ENCODE results near the gene DIP2A.

DNA sequence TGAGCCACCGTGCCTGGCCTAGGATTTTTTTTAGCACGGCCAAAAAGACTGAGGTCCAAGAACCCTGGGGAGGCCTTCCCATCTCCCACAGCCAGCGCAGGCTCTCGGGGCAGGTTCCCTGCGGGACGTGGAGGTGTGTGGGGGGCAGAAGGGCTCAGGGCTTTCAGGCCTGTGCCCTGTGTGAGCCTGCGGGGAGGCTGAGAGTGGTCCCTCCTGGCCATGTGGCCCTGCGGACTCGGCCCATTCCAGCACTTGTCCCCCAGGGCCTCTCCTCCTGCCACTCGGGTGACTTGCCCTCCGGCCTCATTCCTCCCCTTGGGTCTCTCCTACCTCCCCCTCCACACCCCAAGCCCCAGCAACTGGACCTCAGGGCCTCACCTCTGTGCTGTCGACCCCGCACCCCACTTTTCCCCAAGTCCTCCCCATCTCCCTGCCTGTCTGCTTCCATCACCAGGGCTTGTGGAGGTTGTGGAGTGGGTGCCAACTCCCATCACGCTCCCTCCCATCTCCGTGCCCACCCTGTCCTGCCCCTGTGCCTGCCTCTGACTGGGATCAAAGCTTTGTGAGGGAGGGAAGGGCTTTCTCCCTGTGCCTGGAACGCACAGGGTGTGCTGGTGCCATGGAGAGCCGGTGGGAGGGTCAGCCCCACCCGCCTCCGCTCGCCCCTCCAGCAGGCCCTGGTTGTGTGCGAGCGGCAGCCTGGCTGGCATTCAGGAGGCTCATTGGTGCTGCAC lies 32.2 kb upstream of the DIP2A start:
- TF ChIP-seq, protein P1, sequence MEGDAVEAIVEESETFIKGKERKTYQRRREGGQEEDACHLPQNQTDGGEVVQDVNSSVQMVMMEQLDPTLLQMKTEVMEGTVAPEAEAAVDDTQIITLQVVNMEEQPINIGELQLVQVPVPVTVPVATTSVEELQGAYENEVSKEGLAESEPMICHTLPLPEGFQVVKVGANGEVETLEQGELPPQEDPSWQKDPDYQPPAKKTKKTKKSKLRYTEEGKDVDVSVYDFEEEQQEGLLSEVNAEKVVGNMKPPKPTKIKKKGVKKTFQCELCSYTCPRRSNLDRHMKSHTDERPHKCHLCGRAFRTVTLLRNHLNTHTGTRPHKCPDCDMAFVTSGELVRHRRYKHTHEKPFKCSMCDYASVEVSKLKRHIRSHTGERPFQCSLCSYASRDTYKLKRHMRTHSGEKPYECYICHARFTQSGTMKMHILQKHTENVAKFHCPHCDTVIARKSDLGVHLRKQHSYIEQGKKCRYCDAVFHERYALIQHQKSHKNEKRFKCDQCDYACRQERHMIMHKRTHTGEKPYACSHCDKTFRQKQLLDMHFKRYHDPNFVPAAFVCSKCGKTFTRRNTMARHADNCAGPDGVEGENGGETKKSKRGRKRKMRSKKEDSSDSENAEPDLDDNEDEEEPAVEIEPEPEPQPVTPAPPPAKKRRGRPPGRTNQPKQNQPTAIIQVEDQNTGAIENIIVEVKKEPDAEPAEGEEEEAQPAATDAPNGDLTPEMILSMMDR (IDR thresholded peaks at IDR 0.05), result no peak
- TF ChIP-seq, protein P2, sequence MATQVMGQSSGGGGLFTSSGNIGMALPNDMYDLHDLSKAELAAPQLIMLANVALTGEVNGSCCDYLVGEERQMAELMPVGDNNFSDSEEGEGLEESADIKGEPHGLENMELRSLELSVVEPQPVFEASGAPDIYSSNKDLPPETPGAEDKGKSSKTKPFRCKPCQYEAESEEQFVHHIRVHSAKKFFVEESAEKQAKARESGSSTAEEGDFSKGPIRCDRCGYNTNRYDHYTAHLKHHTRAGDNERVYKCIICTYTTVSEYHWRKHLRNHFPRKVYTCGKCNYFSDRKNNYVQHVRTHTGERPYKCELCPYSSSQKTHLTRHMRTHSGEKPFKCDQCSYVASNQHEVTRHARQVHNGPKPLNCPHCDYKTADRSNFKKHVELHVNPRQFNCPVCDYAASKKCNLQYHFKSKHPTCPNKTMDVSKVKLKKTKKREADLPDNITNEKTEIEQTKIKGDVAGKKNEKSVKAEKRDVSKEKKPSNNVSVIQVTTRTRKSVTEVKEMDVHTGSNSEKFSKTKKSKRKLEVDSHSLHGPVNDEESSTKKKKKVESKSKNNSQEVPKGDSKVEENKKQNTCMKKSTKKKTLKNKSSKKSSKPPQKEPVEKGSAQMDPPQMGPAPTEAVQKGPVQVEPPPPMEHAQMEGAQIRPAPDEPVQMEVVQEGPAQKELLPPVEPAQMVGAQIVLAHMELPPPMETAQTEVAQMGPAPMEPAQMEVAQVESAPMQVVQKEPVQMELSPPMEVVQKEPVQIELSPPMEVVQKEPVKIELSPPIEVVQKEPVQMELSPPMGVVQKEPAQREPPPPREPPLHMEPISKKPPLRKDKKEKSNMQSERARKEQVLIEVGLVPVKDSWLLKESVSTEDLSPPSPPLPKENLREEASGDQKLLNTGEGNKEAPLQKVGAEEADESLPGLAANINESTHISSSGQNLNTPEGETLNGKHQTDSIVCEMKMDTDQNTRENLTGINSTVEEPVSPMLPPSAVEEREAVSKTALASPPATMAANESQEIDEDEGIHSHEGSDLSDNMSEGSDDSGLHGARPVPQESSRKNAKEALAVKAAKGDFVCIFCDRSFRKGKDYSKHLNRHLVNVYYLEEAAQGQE (IDR thresholded peaks at IDR 0.05; ENCODE audit: insufficient read depth in 1 of 2, low read depth in 2 of 2, low read length in 1 of 2), result no peak
- no peak for TF ChIP-seq TCF7L2 (IDR thresholded peaks at IDR 0.05; ENCODE audit: low read depth, low read length)
- no peak for TF ChIP-seq SIN3A (IDR thresholded peaks at IDR 0.05; ENCODE audit: borderline replicate concordance, insufficient read depth, low read depth, low read length)
- no peak for TF ChIP-seq POLR2AphosphoS5 (IDR thresholded peaks at IDR 0.05; ENCODE audit: low read depth, low read length)
